ENCODE measurements around the gene UHRF1. TPM values are rescaled to one million over a fixed set of nuclear protein-coding genes. Genes with fewer than 3 reads are reported as not detected.

UHRF1 gene
- total RNA-seq, 2 donors from 2014 or later: 3.8 to 5.3 TPM

- peak overlapping the region; percentile 82 to 88 for H3K27ac ChIP-seq
- H3K9me3 ChIP-seq: no peaks in the 10 kb centered on the region
- DNase-seq (ENCODE audit: low spot score): no peak
- no peaks in the 10 kb centered on the region for H3K36me3 ChIP-seq
- TF ChIP-seq CTCF (IDR thresholded peaks at IDR 0.05) (peak in 3 of 4 experiments; percentile 60 to 70 (median 69)), POLR2AphosphoS5 (IDR thresholded peaks at IDR 0.05) (peak; percentile 11), POLR2A (IDR thresholded peaks at IDR 0.05) (no peak)
- no peaks in the 10 kb centered on the region for H3K27me3 ChIP-seq (replicated peaks; ENCODE audit: insufficient read depth)
- intact Hi-C loops (cut with DNase I): no loop called here
- 57% methylated on average over 3 of the region's 3 CpGs for WGBS
- peaks cover 24% of the 10 kb centered on the region for H3K4me1 ChIP-seq (replicated peaks)
- no peak overlapping the region for H3K4me3 ChIP-seq
Observed at GRCh38 chr19:5001615-5002014, 92.3 kb downstream of the UHRF1 start.

GRCh38 chr19:5002143-5002542 is 92.8 kb downstream of the UHRF1 start:
- intact Hi-C loops (cut with DNase I): no loop called here
- Histone ChIP-seq H3K36me3 (no peaks in the 10 kb centered on the region), H3K27ac (peak overlapping the region; percentile 82 to 88), H3K27me3 (replicated peaks; ENCODE audit: insufficient read depth) (no peaks in the 10 kb centered on the region), H3K9me3 (no peaks in the 10 kb centered on the region), H3K4me3 (no peak overlapping the region), H3K4me1 (replicated peaks) (peaks cover 24% of the 10 kb centered on the region)
- 41% methylated on average over 4 of the region's 4 CpGs for WGBS
- peak; percentile 49 for DNase-seq (ENCODE audit: low spot score)
- TF ChIP-seq CTCF (IDR thresholded peaks at IDR 0.05) (no peak), POLR2A (IDR thresholded peaks at IDR 0.05) (no peak), POLR2AphosphoS5 (IDR thresholded peaks at IDR 0.05) (peak; percentile 72)

- H3K36me3 ChIP-seq: no peaks in the 10 kb centered on the region
- intact Hi-C loops (cut with DNase I): no loop called here
- no peaks in the 10 kb centered on the region for H3K27me3 ChIP-seq (replicated peaks; ENCODE audit: insufficient read depth)
- no peaks in the 10 kb centered on the region for H3K9me3 ChIP-seq
- TF ChIP-seq CTCF (IDR thresholded peaks at IDR 0.05): no peak
- peak; percentile 39 for TF ChIP-seq POLR2AphosphoS5 (IDR thresholded peaks at IDR 0.05)
- WGBS: 48% methylated on average over 18 of the region's 18 CpGs
- peaks cover 24% of the 10 kb centered on the region for H3K4me1 ChIP-seq (replicated peaks)
- no peak overlapping the region for H3K4me3 ChIP-seq
- H3K27ac ChIP-seq: peak overlapping the region; percentile 82 to 88
- peak; percentile 49 for DNase-seq (ENCODE audit: low spot score)
Observed at GRCh38 chr19:5003781-5004180, 94.5 kb downstream of the UHRF1 start.

GRCh38 chr19:5005096-5005495 is 95.8 kb downstream of the UHRF1 start:
- no peak overlapping the region for H3K4me3 ChIP-seq
- H3K4me1 ChIP-seq (replicated peaks): peaks cover 24% of the 10 kb centered on the region
- intact Hi-C loops (cut with DNase I): no loop called here
- H3K27me3 ChIP-seq (replicated peaks; ENCODE audit: insufficient read depth): no peaks in the 10 kb centered on the region
- TF ChIP-seq POLR2AphosphoS5 (IDR thresholded peaks at IDR 0.05): no peak
- no peak for TF ChIP-seq POLR2A (IDR thresholded peaks at IDR 0.05)
- no peak for TF ChIP-seq CTCF (IDR thresholded peaks at IDR 0.05)
- 90% methylated on average over 5 of the region's 5 CpGs for WGBS
- H3K36me3 ChIP-seq: no peaks in the 10 kb centered on the region
- peak overlapping the region; percentile 82 to 88 for H3K27ac ChIP-seq
- no peaks in the 10 kb centered on the region for H3K9me3 ChIP-seq
- DNase-seq (ENCODE audit: low spot score): no peak

- WGBS: 85% methylated on average over 10 of the region's 10 CpGs
- H3K9me3 ChIP-seq: no peaks in the 10 kb centered on the region
- no peak for DNase-seq (ENCODE audit: low spot score)
- no peak for TF ChIP-seq CTCF (IDR thresholded peaks at IDR 0.05)
- no peak for TF ChIP-seq POLR2A (IDR thresholded peaks at IDR 0.05)
- no peak for TF ChIP-seq POLR2AphosphoS5 (IDR thresholded peaks at IDR 0.05)
- no peaks in the 10 kb centered on the region for H3K36me3 ChIP-seq
- intact Hi-C loops (cut with DNase I): no loop called here
- H3K4me3 ChIP-seq: no peak overlapping the region
- no peaks in the 10 kb centered on the region for H3K27me3 ChIP-seq (replicated peaks; ENCODE audit: insufficient read depth)
- H3K27ac ChIP-seq: peak overlapping the region in 1 of 2 donors; percentile 88
- H3K4me1 ChIP-seq (replicated peaks): peaks cover 18% of the 10 kb centered on the region
Observed at GRCh38 chr19:5006201-5006600, 96.9 kb downstream of the UHRF1 start.

Data from prostate gland (tissue), 2 donors.